ES-I3 (cell line): ENCODE data around the gene ATP1B2.
A peak's percentile ranks its signal among the peaks of the same experiment; 100 is the strongest.

ENCODE experiments used
- H3K36me3 ChIP-seq: 2 replicates; pipeline ENCODE4 v1.6.1; 2013; ENCODE audit warnings: mild to moderate bottlenecking, low read length, control low read depth, moderate library complexity; ENCODE audit not compliant: insufficient read depth
- H3K4me1 ChIP-seq: 2 replicates; pipeline ENCODE4 v1.6.1; 2013; ENCODE audit warnings: mild to moderate bottlenecking, control low read depth, low read length; ENCODE audit not compliant: insufficient read depth
- H3K9ac ChIP-seq: 2 replicates; pipeline ENCODE4 v1.6.1; 2013; ENCODE audit warnings: low read depth, mild to moderate bottlenecking, low read length, moderate library complexity
- H3K9me3 ChIP-seq: 2 replicates; pipeline ENCODE4 v1.6.1; 2013; ENCODE audit warnings: mild to moderate bottlenecking, low read length, moderate library complexity; ENCODE audit not compliant: control insufficient read depth, insufficient read depth

ATP1B2 gene

GRCh38 chr17:7703584-7704479 is 53.1 kb downstream of the ATP1B2 start:
- H3K9me3 ChIP-seq, result no peaks in the 10 kb centered on the region
- H3K4me1 ChIP-seq, result no peaks in the 10 kb centered on the region; the same call in 1 of the 2 replicates
- H3K9ac ChIP-seq, result peak overlapping the region; percentile 48; the same call in 1 of the 2 replicates
- H3K36me3 ChIP-seq, result no peaks in the 10 kb centered on the region

DNA sequence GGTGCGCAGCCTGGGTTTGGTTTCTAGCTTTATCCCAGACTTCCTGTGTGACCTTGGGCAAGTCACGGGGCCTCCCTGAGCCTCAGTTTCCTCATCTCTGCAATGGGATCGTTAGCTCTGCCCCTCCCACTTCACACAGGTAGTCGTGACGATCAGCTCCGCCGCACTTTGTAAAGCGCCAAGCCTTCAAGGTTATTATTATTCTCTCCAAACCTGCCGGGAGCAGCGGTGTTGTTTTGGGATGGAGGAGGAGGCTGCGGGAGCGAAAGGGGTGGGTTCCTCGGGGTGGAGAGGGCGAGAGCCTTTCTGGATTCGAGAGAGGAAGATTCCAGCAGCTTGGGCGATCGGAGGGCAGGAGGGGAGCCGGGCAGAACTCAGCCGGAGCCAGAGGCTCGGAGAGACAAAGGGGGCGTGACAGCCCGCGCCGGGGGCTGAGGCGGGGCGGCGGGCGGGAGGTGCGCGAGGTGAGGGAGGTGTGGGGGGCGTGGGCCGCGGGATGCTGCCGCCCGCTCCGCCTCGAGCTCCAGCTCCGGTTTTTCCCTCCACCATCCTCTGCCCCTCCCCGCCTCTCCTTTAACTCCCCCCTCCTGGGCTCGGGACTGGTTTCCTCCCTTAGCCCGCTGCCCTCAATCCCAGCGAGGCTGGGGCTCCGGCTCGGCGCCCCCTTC is 54.0 kb downstream of the ATP1B2 start, which contains the start of gene EFNB3:
TSS of gene EFNB3 (plus strand) at position 602 of the 668 bp plus-strand sequence. CDS start 397 bp downstream, outside the sequence.
- no peaks in the 10 kb centered on the region for H3K36me3 ChIP-seq
- no peaks in the 10 kb centered on the region for H3K9me3 ChIP-seq
- peak within 1 kb of the TSS; percentile 48 for H3K9ac ChIP-seq
- H3K4me1 ChIP-seq, result no peaks in the 10 kb centered on the region; the same call in 1 of the 2 replicates

- Histone ChIP-seq H3K9me3 (no peaks in the 10 kb centered on the region), H3K4me1 (peaks cover 5% of the 10 kb centered on the region; the same call in 1 of the 2 replicates), H3K36me3 (no peaks in the 10 kb centered on the region), H3K9ac (peak overlapping the region; percentile 48)
Measured at GRCh38 chr17:7705269-7706255, 54.8 kb downstream of the ATP1B2 start.

- Histone ChIP-seq H3K9ac (no peak overlapping the region; the same call in 1 of the 2 replicates), H3K9me3 (no peaks in the 10 kb centered on the region), H3K4me1 (peaks cover 9% of the 10 kb centered on the region; the same call in 1 of the 2 replicates), H3K36me3 (no peaks in the 10 kb centered on the region)
Measured at GRCh38 chr17:7706631-7707354, 56.1 kb downstream of the ATP1B2 start.
